ENCODE results near the gene ALDH1A2.

ALDH1A2 gene

GRCh38 chr15:57994221-57995049, 71.1 kb downstream of the ALDH1A2 start:
- no peak for DNase-seq (ENCODE audit: low spot score)

- DNase-seq (ENCODE audit: low spot score) = no peak
These were observed 71.9 kb downstream of the ALDH1A2 start for GRCh38 chr15:57993409-57994145.

GRCh38 chr15:57992761-57993355, 72.7 kb downstream of the ALDH1A2 start:
- DNase-seq (ENCODE audit: low spot score) = no peak

GRCh38 chr15:57973534-57973933, 92.0 kb downstream of the ALDH1A2 start:
- no peak for DNase-seq (ENCODE audit: low spot score)

GRCh38 chr15:57972864-57973263, 92.6 kb downstream of the ALDH1A2 start:
- no peak for DNase-seq (ENCODE audit: low spot score)

GRCh38 chr15:57969996-57970395, 95.5 kb downstream of the ALDH1A2 start:
- no peak for DNase-seq (ENCODE audit: low spot score)

GRCh38 chr15:57969355-57969754, 96.2 kb downstream of the ALDH1A2 start:
- no peak for DNase-seq (ENCODE audit: low spot score)

GRCh38 chr15:57962887-57963286, 102.6 kb downstream of the ALDH1A2 start:
- DNase-seq (ENCODE audit: low spot score) = no peak

GRCh38 chr15:57961919-57962318, 103.6 kb downstream of the ALDH1A2 start:
- no peak for DNase-seq (ENCODE audit: low spot score)

GRCh38 chr15:57957113-57957512, 108.4 kb downstream of the ALDH1A2 start:
- no peak for DNase-seq (ENCODE audit: low spot score)

- no peak for DNase-seq (ENCODE audit: low spot score)
These were observed 111.6 kb downstream of the ALDH1A2 start for GRCh38 chr15:57953874-57954273.

GRCh38 chr15:57951328-57951932, 114.1 kb downstream of the ALDH1A2 start:
- DNase-seq (ENCODE audit: low spot score) = no peak

- no peak for DNase-seq (ENCODE audit: low spot score)
These were observed 115.0 kb downstream of the ALDH1A2 start for GRCh38 chr15:57950381-57950946.

- DNase-seq (ENCODE audit: low spot score) = no peak
These were observed 116.1 kb downstream of the ALDH1A2 start for GRCh38 chr15:57949374-57949943.

- DNase-seq (ENCODE audit: low spot score) = no peak
These were observed 116.9 kb downstream of the ALDH1A2 start for GRCh38 chr15:57948351-57949289.

GRCh38 chr15:57947781-57948180, 117.7 kb downstream of the ALDH1A2 start:
- peak; percentile 53 for DNase-seq (ENCODE audit: low spot score)

- DNase-seq (ENCODE audit: low spot score) = no peak
These were observed 118.2 kb downstream of the ALDH1A2 start for GRCh38 chr15:57947282-57947681.

- DNase-seq (ENCODE audit: low spot score) = no peak
These were observed 118.9 kb downstream of the ALDH1A2 start for GRCh38 chr15:57946491-57947048.

GRCh38 chr15:57945616-57946015, 119.9 kb downstream of the ALDH1A2 start:
- DNase-seq (ENCODE audit: low spot score) = no peak

GRCh38 chr15:57943754-57944420, 121.6 kb downstream of the ALDH1A2 start:
- no peak for DNase-seq (ENCODE audit: low spot score)

Data from AG20443 (cell line).